ENCODE data around the gene G3BP1. TPM values are rescaled to one million over a fixed set of nuclear protein-coding genes. Genes with fewer than 3 reads are reported as not detected.
"Not testable (repeated sequence)": the region's sequence is repeated elsewhere in the genome, so short reads cannot be mapped to it uniquely, and the experiment has no call there.

The G3BP1 gene
- total RNA-seq = 244 and 263 TPM in 2 replicates

DNA sequence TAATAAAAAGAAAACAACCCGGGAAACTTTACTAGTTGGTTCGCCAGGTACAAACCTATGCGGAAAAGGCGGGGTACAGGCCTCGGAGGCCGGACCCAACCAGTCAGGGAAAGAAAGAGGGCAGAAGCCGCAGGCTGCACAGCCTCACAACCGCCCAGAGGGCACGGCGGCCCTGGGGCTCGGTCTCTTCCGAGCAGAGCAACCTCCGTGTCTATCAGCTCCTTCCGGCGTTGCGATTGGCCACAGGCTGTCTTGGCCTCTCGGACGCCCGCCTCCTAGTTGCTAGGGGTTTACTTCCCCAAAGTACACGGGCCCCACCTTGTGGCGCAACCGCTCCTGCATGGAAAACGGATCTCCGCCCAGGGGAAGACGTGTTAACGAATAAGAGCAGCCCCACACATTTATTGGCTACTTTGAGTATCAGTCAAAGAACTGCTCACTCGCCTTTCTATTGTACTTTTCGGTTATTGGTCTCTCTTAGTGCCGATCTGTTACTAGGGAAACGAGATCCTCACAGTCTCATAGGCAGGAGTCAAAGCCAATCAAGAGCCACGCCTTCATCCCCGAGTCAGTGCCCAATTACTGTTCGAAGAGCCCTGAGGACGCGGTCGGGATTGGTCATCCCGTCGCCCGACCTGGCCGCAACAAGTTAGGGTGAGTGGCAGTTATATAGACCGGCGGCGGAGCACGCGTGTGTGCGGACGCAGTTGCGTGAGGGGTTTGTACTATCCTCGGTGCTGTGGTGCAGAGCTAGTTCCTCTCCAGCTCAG, at the start of gene G3BP1:
TSS of gene G3BP1 (plus strand) at position 696 of the 770 bp plus-strand sequence. CDS start 14,667 bp downstream, outside the sequence.
- peak; percentile 100 for DNase-seq

DNA sequence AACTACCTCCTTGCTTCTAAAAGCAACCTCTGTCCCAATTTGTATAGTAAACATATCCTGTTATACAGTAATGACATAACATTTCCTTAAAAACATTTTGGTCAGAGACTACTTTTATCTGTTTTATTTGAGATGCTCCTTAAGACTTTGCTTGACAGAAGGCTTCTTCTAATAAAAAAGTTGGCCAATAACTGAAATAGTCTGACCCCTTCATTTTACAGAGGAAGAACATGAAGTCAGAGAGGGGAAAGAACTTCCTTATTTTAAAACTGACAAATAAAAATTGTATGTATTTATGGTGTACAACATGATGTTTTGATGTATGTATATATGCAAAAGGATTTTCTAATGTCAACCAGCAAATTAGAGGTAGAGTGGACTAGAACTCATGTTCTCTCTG, 49.2 kb upstream of the G3BP1 start:
- no peak for DNase-seq

- DNase-seq = no peak
These were observed 47.4 kb upstream of the G3BP1 start for GRCh38 chr5:151724360-151724759.

DNA sequence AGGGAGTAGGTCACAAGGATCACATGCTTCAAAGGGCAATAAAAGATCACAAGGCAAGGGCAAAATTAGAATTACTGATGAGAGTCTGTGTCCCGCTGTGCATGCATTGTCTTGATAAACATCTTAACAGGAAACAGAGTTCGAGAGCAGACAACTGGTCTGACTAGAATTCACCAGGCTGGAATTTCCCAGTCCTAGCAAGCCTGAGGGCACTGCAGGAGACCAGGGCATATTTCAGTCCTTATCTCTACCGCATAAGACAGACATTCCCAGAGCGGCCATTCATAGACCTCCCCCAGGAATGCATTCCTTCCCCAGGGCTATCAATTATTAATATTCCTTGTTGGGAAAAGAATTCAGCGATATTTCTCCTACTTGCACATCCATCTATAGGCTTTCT, 42.2 kb upstream of the G3BP1 start:
- DNase-seq = not testable (repeated sequence)

DNA sequence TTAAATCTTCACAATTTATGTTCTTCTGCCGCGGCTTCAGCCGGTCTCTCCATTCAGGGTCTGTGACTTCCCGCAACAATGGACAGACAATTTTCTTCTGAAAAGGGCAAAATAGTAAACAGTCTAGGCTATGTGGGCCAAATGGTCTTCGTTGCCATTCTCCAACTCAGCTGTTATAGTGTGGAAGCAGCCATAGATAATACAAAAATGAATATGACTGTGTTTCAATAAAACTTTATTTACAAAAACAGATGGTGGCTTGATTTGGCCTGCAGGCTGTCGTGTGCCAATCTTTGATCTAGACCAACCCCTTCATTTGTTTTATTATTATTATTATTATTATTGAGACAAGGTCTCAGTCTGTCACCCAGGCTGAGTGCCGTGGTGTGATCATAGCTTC, 41.4 kb upstream of the G3BP1 start:
- DNase-seq = no peak

DNA sequence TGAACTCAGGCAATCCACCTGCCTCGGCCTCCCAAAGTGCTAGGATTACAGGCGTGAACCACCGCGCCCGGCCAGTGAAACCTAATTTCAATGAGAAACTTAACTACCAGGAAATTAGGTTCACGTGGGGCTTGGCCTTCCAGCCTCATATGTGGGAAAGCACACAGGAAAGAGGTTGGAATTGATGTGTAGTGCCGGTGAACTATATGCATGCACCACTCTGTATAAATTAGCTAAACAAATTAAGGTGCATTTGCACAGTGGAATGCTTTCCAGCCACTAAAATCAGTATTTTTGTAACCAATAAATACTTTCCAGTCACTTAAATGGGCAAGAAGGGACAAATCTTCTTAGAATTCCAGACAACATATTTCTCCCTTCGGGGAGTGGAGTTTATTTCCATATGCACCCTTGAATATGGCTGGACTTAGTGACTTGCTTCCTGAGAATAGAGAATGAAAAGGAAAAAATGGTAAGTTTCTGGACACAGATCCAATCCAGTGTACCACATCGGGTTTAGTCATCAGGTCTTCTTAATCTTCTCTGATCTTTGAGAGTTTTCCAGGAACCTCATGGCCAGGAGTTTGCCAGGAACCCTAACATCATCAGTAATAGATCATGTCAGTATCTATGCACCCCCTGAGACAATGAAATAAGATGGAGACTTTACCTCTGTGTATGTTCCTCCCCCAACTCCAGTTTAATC, 38.2 kb upstream of the G3BP1 start:
- no peak for DNase-seq

GRCh38 chr5:151734064-151734408, 37.7 kb upstream of the G3BP1 start:
- no peak for DNase-seq

- DNase-seq = no peak
These were observed 36.1 kb upstream of the G3BP1 start for GRCh38 chr5:151735646-151736045.

DNA sequence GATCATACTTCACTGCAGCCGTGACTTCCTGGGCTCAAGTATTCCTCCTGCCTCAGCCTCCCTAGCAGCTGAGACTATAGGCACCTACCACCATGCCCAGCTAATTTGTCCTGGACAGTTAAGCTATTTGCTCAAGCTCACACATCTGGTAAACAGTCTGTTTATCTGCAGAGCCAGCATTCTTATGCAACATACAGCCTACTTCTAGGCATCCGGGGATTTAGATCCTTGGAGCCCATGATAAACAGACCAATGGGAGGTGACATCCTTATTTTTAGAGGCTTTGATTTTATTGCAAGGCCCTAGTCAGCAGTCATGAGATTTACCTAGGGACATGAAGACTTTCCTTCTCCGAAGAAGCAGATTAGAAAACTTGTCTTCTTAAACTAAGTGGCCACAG, 34.3 kb upstream of the G3BP1 start:
- no peak for DNase-seq

- peak; percentile 25 for DNase-seq
These were observed 33.5 kb upstream of the G3BP1 start for GRCh38 chr5:151738125-151738848.

DNA sequence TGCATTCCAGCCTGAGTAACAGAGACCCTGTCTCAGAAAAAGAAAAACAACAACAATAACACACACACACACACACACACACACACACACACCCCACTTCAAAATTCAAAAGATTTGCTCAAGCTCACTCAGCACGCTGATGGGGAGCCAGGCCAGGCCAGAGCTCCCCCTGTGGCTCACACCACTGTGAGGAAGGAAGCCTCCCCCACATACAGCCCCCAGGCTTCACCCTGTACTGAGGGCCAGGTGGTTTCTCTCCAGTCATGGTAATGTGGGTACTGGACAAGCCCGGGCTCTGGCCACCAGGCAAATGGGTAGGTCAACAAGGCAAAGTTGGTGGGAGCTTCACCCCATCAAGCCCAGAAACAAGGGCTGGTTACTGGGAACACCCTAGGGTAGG, 32.4 kb upstream of the G3BP1 start:
- DNase-seq = no peak

DNA sequence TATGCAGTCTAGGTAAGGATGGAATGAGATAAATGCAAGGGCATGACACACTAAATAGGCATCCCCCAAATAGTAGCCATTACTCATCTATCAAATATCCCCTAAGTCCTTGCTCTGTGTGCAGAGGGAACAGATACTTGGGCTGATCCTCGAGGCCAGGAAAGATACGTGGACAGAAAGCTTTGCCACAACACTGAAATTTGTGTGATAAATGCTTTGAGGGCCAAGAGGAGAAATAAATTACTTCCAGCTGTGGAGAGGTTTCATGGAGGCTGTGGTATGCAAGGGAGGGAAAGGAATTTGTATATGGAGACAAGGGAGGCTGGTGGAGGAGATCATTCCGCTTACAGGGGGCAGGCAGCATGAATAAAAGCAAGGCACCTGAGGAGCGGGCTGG, 31.8 kb upstream of the G3BP1 start:
- peak; percentile 28 for DNase-seq

DNA sequence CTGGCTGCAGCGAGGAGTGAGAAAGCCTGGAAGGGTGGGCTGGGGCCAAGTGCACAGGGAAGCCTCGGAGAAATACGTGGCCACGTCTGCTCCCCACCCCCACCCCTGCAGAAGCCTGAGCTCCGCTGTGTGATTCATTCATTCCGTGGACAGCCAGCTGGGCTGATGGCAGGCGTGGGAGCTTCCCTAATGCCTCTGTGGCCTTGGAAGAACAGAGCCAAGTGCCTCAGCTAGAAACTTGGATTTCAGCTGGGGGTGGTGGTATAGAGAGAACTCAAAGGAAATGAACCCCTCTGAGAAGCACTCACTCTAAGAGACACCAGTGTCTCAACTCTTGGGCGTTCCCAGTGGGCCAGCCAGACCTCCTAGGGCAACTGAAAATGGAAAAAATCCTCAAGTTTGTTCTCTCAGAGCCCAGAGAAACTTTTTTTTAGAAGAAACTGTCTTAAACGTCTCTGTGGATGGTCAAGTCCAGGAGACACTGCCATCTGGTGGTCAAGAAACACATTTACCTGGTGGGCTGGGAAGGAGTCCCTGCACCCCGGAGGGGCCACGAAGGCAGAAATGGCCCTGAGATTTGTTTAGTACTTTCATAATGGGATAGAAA, 31.3 kb upstream of the G3BP1 start:
- DNase-seq = peak; percentile 88

DNA sequence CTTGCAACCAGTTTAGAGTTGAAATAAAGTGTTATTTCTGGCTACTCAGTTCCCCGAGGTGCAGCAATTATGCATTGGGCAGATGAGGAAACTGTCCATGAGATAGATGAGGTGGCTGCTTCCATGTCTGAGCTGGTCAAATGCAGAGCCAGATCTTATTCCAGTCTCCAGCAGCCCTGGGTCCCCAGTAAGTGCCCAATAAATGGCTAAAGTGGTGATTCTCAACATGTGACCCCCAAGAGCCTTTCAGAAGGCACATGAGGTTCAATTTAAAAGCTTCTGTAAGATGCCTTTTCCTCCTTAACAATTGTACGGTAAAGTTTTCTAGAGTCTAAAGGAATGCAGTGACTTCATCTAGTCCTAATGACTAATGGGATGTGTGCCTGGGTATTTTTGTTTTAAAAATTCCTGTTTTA, 30.8 kb upstream of the G3BP1 start:
- DNase-seq = peak; percentile 49

DNA sequence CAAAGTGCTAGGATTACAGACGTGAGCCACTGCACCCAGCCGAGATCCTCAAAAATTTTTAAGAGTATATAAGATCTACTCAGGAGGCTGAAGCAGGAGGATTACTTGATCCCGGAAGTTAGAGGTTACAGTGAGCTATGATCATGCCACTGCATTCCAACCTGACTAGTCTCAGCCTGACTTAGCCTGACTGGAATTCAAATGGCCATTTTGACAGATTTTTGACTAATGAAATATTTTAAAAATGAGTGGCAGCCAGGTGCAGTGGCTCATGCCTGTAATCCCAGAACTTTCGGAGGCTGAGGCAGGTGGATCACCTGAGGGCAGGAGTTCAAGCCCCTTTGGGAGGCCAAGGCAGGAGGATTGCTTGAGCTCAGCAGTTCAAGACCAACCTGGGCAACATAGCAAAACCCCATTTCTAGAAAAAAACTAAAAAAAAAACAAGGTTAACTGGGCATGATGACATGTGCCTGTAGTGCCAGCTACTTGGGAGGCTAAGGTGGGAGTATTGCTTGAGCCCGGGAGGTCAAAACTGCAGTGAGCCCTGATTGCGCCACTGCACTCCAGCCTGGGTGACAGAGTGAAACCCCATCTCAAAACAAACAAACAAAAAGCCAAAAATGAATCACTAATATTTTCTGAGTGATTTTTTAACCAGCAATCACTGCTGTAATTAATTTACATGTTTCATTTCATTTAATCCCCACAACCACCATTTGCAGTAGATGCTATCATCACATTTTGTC, 29.9 kb upstream of the G3BP1 start:
- peak; percentile 46 for DNase-seq

- DNase-seq = peak; percentile 79
These were observed 28.9 kb upstream of the G3BP1 start for GRCh38 chr5:151742870-151743294.

DNA sequence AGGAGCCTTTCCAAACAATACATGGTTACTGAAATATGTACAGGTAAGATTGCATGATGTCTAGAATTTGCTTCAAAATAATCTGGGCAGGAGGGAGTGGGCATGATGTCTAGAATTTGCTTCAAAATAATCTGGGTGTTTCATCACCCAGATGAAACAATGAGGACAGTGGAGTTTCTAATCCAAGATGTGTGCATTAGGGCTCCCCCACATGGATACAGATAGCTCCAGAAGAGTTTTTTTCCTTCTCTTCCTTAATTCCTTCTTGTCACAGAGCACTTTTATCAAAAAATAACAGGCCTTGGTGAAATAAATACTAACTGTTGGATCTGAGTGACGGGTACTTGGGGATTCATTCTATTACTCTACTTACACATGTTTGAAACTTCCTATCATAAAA, 28.2 kb upstream of the G3BP1 start:
- no peak for DNase-seq

- peak; percentile 89 for DNase-seq
These were observed 26.6 kb upstream of the G3BP1 start for GRCh38 chr5:151745071-151745705.

DNA sequence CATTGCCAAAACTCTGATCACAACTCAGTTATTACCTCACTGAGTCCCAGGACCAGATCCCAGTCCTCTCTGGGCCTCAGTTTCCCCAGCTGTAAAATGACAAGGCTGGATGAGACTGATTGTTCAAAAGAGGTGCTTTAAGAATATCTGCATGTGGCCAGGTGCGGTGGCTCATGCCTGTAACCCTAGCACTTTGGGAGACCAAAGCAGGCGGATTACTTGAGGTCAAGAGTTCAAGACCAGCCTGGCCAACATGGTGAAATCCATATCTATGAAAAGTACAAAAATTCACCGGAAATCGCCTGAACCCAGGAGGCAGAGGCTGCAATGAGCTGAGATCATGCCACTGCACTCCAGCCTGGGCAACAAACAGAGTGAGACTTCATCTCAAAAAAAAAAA, 21.6 kb upstream of the G3BP1 start:
- DNase-seq = no peak

DNA sequence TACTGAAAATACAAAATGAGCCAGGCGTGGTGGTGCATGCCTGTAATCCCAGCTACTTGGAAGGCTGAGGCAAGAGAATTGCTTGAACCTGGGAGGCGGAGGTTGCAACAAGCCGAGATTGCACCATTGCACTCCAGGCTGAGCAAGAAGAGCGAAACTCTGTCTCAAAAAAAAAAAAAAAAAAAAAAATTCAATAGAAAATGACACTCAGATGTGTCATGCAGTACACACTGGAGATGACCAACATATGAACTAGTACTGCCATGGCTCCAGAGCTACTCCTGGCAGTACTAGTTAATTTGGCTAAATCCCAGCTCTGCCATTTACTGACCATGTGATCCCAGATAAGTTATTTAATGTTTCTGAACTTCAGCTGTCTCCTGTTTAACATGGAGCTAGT, 20.7 kb upstream of the G3BP1 start:
- DNase-seq = no peak

GRCh38 chr5:151751593-151751992, 20.2 kb upstream of the G3BP1 start:
- DNase-seq = no peak

DNA sequence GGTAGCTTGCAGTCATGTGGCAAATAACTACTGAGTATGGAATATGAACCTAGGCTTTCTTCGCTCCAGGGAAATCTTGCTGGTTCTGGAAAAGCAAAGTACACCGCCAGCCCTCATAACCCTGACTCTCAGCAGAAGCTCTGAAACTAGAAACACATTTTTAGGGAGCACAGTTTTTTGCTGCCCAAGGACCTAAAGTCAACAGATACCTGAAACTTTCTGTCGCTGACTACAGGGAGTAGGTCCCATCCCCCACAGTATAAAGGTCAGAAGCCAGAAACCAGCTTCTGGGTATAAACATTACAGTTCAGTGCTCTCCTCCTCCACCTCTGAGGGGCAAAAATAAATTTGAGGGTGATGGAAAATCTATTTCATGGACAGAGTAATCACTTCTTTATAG, 16.4 kb upstream of the G3BP1 start:
- DNase-seq = no peak
